GM13977 (cell line): Measurements from ENCODE around the gene ANKRD6.

Experiments used
- DNase-seq: peaks from one replicate; pipeline ENCODE4 v3.0.0; 2012; ENCODE audit warnings: low spot score
- in situ Hi-C: fragments of 300-500 bp; cut with MboI; formaldehyde crosslinking; loops from one replicate; pipeline ENCODE4 v1.12.0; 2022; ENCODE audit warnings: low sequenced_read_pairs, low pct_unique_long_range_greater_than_20kb, mixed read lengths, inconsistent platforms; ENCODE audit not compliant: unreplicated experiment
- TF ChIP-seq, protein P1 (sequence below): IDR thresholded peaks from 2 replicates; pipeline ENCODE4 v1.5.1; 2012; ENCODE audit warnings: mild to moderate bottlenecking, control low read depth; ENCODE audit not compliant: insufficient read depth; ENCODE audit errors: extremely low read depth, missing control alignments

ANKRD6 gene

DNA sequence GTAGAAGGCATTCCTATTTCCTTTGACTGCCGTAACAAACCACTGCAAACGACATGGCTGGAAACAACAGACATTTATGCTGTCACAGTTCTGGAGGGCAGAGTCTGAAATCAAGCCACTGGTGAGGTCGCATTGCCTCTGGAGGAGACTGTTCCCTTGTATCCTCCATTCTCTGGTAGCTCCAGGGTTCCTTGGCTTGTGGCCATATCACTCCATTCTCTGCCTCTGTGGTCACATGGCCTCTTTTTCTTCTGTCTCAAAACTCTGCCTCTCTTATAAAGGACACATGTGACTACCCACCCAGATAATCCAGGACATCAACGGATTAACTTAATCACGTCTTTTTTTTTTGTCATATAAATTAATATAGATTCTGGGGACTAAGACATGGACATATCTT lies 121.2 kb downstream of the ANKRD6 start:
- no peak for DNase-seq
- in situ Hi-C loops, result no loop called here
- TF ChIP-seq, protein P1, sequence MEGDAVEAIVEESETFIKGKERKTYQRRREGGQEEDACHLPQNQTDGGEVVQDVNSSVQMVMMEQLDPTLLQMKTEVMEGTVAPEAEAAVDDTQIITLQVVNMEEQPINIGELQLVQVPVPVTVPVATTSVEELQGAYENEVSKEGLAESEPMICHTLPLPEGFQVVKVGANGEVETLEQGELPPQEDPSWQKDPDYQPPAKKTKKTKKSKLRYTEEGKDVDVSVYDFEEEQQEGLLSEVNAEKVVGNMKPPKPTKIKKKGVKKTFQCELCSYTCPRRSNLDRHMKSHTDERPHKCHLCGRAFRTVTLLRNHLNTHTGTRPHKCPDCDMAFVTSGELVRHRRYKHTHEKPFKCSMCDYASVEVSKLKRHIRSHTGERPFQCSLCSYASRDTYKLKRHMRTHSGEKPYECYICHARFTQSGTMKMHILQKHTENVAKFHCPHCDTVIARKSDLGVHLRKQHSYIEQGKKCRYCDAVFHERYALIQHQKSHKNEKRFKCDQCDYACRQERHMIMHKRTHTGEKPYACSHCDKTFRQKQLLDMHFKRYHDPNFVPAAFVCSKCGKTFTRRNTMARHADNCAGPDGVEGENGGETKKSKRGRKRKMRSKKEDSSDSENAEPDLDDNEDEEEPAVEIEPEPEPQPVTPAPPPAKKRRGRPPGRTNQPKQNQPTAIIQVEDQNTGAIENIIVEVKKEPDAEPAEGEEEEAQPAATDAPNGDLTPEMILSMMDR, result no peak

DNA sequence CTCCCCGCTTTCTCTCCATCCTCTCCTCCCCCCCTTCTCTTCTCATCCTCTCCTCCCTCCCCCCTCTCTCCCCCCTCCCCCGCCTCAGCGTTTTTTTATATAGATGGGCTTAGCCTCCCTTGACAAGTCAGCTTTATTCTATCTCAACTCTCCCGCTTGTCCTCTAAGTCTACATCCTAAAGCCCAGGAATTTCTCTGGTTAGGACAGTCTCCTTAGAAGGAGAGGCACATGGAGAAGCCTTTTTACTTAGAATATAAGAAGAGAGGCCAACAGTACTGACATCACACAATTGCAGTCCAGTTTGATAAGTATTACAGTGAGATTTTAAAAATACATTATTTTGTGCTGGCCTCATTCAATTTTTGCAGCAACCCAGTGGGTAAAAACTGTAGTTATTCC lies 122.1 kb downstream of the ANKRD6 start:
- in situ Hi-C loops, result no loop called here
- TF ChIP-seq, protein P1, result no peak
- DNase-seq, result no peak

DNA sequence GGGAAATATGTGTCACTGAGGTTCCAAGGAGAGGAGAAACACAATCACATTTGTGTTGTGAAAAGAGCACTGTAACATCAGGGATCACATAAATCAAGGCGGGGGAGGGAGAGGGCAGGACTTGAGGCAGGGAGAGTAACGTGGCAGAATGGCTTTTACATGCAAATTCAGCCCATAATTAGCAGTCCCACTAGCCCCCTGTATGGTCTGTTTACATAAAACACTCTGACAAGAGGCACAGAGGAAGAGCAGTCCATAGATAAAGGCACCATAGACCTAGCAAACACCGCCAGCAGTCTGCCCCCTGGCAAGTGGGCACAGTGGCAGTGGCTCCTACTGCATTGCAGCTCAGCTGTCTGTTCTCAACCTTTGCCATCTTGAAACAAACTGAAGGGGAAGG lies 122.9 kb downstream of the ANKRD6 start:
- in situ Hi-C loops, result no loop called here
- TF ChIP-seq, protein P1, result no peak
- DNase-seq, result no peak

DNA sequence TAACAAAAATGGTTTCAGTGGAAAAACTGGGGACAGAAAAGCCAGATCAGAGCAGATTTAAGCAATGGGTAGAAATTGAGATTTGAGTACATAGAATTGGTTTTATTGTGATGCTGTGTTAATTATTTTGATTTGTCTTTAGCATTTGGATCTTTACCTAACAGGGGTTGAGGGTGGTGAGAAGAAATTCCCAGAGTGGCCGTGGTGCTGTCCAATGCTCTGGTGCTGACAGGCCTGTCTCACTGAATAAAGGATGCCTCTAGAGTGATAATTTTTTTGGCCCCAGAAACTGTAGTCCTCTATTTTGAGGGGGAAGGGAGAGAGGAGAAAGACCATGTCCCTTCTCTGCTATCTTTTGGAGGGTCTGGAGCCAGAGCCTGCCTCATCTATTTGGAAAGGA lies 126.5 kb downstream of the ANKRD6 start:
- TF ChIP-seq, protein P1, result no peak
- DNase-seq, result no peak
- in situ Hi-C loops, result no loop called here

DNA sequence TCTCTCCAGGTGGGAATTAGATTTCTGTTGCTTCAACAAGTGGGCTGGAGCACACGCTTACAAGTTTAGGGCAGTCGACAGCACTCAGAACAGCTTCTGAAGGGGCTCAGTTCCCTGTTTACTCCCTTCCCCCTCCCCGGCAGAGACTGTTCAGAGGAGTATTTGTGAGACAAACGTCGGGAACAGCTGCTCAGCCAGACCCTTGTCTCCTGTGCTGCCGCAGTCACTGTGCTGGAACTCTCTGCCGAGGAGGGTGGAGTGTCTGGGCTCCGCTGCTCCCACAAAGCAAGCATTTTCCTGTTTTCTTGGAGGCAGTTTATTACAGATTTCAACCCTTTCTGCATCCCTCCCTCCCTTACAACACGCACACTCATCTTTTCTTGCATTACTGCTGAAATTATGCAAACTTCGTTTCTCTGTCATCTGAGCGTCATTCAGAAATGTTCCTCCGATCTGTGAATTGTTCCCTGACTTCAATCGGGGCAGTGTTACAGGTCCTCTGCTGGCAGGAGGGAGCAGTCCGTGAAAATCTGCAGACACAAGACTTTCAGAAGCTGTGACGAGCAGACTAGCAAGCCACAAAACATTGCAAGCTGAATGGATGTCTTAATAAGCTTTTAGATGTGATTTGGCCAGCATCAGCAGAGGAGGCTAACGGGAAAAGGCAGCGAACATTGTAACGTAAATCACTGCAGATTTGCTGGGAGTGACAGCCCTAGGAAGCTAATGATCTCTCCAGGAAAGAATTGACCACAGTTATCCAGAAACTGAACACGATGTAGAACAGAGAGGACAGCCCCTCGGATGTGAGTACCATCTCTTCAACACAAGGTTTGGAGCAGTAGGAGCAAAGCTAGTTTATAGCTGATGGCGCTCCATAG lies 129.4 kb downstream of the ANKRD6 start:
- no peak for DNase-seq
- in situ Hi-C loops, result no loop called here
- TF ChIP-seq, protein P1, result no peak

DNA sequence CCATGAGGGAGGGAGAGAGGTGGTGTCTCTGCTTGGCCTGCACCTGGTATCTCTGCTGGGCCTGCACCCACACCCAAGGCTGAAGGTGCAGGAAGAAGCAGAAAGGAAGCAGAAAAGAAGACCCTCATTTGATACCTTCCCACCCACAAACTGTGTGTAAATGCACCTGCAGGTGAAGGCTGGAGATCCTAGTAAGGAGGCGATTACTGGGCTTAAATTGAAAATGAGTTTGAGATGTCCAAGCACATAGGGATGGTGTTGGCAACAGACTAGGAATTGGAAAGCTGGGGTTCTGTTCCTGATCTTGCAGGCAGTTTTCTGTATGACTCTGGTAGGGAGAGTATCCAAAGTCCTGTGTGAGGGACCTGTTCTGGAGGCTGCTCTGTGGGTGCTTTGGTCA lies 130.9 kb downstream of the ANKRD6 start:
- TF ChIP-seq, protein P1, result no peak
- DNase-seq, result no peak
- in situ Hi-C loops, result no loop called here
